ENCODE data around the gene GIT1. TPM values are rescaled to one million over a fixed set of nuclear protein-coding genes. Genes with fewer than 3 reads are reported as not detected.

The GIT1 gene
- polyA plus RNA-seq, 1 of the 3 experiments (the other 2 are of a cell fraction) = 42.9 TPM

DNA sequence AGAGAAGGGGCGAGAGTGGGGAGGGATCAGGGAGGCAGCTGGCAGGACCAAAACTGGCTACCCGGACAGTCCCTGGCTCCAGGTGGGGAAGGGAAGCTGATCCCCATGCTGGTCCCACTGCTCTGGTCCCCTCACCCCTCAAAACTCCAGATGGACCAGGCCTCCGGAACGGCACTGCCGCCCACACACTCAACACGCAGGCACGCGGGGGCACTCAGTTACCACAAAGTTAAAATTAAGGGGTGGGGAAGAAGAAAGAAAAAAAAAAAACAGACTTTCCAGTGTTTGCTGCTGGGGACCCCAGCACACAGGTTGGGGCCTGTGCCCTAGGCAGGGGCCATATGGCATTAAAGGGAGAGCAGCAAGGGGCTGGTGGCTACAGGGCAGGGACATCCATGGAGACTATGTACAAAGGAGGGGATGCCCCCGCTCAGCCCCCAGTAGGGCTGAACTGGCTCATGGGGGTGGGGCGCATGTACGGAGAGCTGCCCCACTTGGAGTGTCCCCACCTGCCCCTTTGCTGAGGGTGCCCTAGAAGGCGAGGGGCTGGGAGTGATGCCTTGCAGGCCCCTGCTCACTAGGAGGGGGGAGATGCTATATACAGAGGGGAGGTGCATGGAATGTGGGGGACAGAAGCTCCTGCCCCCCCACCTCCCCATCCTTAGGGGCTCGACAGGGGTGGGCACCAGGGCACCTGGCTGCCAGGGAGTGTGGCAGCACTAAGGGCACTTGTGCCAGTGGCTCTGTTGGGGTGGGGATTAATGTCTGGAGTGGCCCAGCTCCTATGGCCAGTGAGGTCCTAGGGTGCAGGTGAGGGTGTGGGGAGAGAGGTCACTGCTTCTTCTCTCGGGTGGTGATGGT is 15.3 kb downstream of the GIT1 start:
- no peaks in the 10 kb centered on the region for H3F3A ChIP-seq (replicated peaks; ENCODE audit: insufficient read depth)
- H3K4me3 ChIP-seq (ENCODE audit: low read depth in 2 of 2, low read length in 1 of 2) = no peak overlapping the region
- POLR2A ChIA-PET = interaction anchor here (0.9 to 1.3 kb wide), 2 partner anchors 14 to 18 kb away, joined by 3 read pairs; no protein-coding TSS in a partner anchor
- CTCF ChIA-PET = interaction anchor here (0.5 to 11.6 kb wide), 17 partner anchors 9 to 1431 kb away, joined by 3 to 166 read pairs (median 7); partner anchors contain the start of genes ANKRD13B, CORO6, GIT1 and SSH2
- H2AFZ ChIP-seq (ENCODE audit: low read depth) = no peak overlapping the region
- H3K9me2 ChIP-seq = no peaks in the 10 kb centered on the region
- WGBS (ENCODE audit: low lambda C conversion rate) = 94% methylated on average over 11 of the region's 14 CpGs
- H3K4me1 ChIP-seq (ENCODE audit: control insufficient read depth in 1 of 2, insufficient read depth in 2 of 2, low read depth in 1 of 2, low read length in 1 of 2) = peaks cover 8 to 19% of the 10 kb centered on the region in 2 experiments; a peak in 1 of 4 replicates
- TF ChIP-seq POLR2AphosphoS5 (IDR thresholded peaks at IDR 0.05; ENCODE audit: low read depth, low read length) = no peak
- no peak for TF ChIP-seq CTCF (IDR thresholded peaks at IDR 0.05)
- TF ChIP-seq TEAD4 (IDR thresholded peaks at IDR 0.05; ENCODE audit: borderline replicate concordance, insufficient read depth) = no peak
- no peak for TF ChIP-seq SIN3A (IDR thresholded peaks at IDR 0.05; ENCODE audit: borderline replicate concordance, low read depth, low read length)
- no peak for TF ChIP-seq GABPA (IDR thresholded peaks at IDR 0.05; ENCODE audit: low read depth)
- TF ChIP-seq, protein P1, sequence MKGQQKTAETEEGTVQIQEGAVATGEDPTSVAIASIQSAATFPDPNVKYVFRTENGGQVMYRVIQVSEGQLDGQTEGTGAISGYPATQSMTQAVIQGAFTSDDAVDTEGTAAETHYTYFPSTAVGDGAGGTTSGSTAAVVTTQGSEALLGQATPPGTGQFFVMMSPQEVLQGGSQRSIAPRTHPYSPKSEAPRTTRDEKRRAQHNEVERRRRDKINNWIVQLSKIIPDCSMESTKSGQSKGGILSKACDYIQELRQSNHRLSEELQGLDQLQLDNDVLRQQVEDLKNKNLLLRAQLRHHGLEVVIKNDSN (IDR thresholded peaks at IDR 0.05; ENCODE audit: borderline replicate concordance, low read depth) = no peak
- TF ChIP-seq FOXM1 (IDR thresholded peaks at IDR 0.05; ENCODE audit: low read depth) = no peak
- no peak for TF ChIP-seq YY1 (IDR thresholded peaks at IDR 0.05; ENCODE audit: low read depth)
- TF ChIP-seq NRF1 (IDR thresholded peaks at IDR 0.05; ENCODE audit: low read depth, low read length) = no peak
- no peak for TF ChIP-seq TAF1 (IDR thresholded peaks at IDR 0.05; ENCODE audit: borderline replicate concordance, low read depth, low read length)
- TF ChIP-seq FOSL2 (IDR thresholded peaks at IDR 0.05; ENCODE audit: borderline replicate concordance, low read depth) = no peak
- TF ChIP-seq RFX5 (IDR thresholded peaks at IDR 0.05; ENCODE audit: low read length) = no peak
- TF ChIP-seq MXI1 (IDR thresholded peaks at IDR 0.05; ENCODE audit: low read depth, low read length) = no peak
- no peak for TF ChIP-seq EP300 (IDR thresholded peaks at IDR 0.05; ENCODE audit: borderline replicate concordance in 1 of 2, low read depth in 1 of 2, low read length in 1 of 2)
- no peak for TF ChIP-seq GATA2 (CRISPR knock-in tag; IDR thresholded peaks at IDR 0.05)
- no peak for TF ChIP-seq JUND (IDR thresholded peaks at IDR 0.05)
- TF ChIP-seq RXRA (IDR thresholded peaks at IDR 0.05; ENCODE audit: borderline replicate concordance, low read depth) = no peak
- no peak for TF ChIP-seq RAD21 (IDR thresholded peaks at IDR 0.05; ENCODE audit: low read length)
- TF ChIP-seq USF2 (IDR thresholded peaks at IDR 0.05; ENCODE audit: borderline replicate concordance, low read depth, low read length) = no peak
- H3K9ac ChIP-seq = no peak overlapping the region
- H3K27ac ChIP-seq (ENCODE audit: low read depth in 2 of 2, low read length in 1 of 2) = no peak overlapping the region
- no peak for DNase-seq
- H3K27me3 ChIP-seq (ENCODE audit: insufficient read depth) = no peaks in the 10 kb centered on the region
- H3K9me3 ChIP-seq = no peaks in the 10 kb centered on the region
- no peak overlapping the region for H3K4me2 ChIP-seq
- peaks cover 4 to 61% of the 10 kb centered on the region in 2 experiments for H3K36me3 ChIP-seq (replicated peaks in 1 of 2; ENCODE audit: control insufficient read depth in 1 of 2, insufficient read depth in 2 of 2, low read length in 1 of 2)
- H4K20me1 ChIP-seq (ENCODE audit: insufficient read depth) = 0 out of 2 replicates have a peak, but pooled peaks cover 4% of the 10 kb centered on the region
- peaks cover 4% of the 10 kb centered on the region; the same call in 1 of the 2 replicates for H3K79me2 ChIP-seq (ENCODE audit: insufficient read depth)
